ENCODE measurements around the gene ANKRD29.

Gene ANKRD29

DNA sequence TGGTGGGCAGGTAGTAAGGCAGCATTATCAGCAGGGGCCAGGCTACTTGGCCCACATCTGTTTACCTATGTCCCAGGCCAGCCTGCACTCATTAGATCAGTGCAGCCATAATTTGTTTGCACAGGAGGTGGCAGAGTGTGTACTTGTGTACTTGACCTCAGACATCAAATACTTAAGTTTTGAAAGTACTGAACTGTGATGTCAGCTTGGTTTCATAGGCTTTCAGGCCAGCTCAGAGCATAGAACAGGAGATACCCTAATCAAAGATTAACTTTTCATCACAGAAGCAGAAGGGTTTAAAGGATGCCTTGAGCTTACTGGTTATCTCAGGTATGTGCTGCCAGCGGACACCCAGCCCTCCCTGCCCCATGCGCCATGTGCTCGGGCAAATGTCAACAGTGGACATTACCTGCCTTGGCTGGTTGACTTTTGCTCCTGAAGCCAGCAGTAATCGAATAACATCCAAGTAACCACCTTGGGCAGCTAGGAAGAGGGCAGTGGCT is 33.2 kb downstream of the ANKRD29 start (continued):
- TF ChIP-seq, protein P1, sequence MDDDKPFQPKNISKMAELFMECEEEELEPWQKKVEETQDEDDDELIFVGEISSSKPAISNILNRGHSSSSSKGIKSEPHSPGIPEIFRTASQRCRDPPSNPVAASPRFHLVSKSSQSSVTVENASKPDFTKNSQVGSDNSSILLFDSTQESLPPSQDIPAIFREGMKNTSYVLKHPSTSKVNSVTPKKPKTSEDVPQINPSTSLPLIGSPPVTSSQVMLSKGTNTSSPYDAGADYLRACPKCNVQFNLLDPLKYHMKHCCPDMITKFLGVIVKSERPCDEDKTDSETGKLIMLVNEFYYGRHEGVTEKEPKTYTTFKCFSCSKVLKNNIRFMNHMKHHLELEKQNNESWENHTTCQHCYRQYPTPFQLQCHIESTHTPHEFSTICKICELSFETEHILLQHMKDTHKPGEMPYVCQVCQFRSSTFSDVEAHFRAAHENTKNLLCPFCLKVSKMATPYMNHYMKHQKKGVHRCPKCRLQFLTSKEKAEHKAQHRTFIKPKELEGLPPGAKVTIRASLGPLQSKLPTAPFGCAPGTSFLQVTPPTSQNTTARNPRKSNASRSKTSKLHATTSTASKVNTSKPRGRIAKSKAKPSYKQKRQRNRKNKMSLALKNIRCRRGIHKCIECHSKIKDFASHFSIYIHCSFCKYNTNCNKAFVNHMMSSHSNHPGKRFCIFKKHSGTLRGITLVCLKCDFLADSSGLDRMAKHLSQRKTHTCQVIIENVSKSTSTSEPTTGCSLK (tag by site-specific recombination; IDR thresholded peaks at IDR 0.05): no peak
- TF ChIP-seq SP3 (tag by site-specific recombination; IDR thresholded peaks at IDR 0.05): 0 out of 2 replicates have a peak, but pooled peaks have one; percentile 13
- TF ChIP-seq TRIM28 (IDR thresholded peaks at IDR 0.05; ENCODE audit: borderline replicate concordance, low read length): no peak
- TF ChIP-seq KLF9 (tag by site-specific recombination; IDR thresholded peaks at IDR 0.05; ENCODE audit: low read depth): no peak
- no peak for TF ChIP-seq MZF1 (tag by site-specific recombination; IDR thresholded peaks at IDR 0.05; ENCODE audit: borderline replicate concordance)
- no peak for TF ChIP-seq KLF7 (tag by site-specific recombination; IDR thresholded peaks at IDR 0.05; ENCODE audit: borderline replicate concordance)
- no peak for TF ChIP-seq ZNF610 (tag by site-specific recombination; IDR thresholded peaks at IDR 0.05; ENCODE audit: borderline replicate concordance)
- TF ChIP-seq, protein P2, sequence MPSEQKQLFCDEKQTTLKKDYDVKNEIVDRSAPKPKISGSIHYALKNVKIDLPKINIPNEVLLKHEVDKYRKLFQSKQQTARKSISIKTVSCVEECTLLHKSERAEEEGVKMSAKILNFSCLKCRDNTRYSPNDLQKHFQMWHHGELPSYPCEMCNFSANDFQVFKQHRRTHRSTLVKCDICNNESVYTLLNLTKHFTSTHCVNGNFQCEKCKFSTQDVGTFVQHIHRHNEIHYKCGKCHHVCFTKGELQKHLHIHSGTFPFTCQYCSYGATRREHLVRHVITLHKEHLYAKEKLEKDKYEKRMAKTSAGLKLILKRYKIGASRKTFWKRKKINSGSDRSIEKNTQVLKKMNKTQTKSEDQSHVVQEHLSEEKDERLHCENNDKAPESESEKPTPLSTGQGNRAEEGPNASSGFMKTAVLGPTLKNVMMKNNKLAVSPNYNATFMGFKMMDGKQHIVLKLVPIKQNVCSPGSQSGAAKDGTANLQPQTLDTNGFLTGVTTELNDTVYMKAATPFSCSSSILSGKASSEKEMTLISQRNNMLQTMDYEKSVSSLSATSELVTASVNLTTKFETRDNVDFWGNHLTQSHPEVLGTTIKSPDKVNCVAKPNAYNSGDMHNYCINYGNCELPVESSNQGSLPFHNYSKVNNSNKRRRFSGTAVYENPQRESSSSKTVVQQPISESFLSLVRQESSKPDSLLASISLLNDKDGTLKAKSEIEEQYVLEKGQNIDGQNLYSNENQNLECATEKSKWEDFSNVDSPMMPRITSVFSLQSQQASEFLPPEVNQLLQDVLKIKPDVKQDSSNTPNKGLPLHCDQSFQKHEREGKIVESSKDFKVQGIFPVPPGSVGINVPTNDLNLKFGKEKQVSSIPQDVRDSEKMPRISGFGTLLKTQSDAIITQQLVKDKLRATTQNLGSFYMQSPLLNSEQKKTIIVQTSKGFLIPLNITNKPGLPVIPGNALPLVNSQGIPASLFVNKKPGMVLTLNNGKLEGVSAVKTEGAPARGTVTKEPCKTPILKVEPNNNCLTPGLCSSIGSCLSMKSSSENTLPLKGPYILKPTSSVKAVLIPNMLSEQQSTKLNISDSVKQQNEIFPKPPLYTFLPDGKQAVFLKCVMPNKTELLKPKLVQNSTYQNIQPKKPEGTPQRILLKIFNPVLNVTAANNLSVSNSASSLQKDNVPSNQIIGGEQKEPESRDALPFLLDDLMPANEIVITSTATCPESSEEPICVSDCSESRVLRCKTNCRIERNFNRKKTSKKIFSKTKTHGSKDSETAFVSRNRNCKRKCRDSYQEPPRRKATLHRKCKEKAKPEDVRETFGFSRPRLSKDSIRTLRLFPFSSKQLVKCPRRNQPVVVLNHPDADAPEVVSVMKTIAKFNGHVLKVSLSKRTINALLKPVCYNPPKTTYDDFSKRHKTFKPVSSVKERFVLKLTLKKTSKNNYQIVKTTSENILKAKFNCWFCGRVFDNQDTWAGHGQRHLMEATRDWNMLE (tag by site-specific recombination; conservative IDR thresholded peaks at IDR 0.05; ENCODE audit: low read depth): no peak
- TF ChIP-seq ZFHX2 (tag by site-specific recombination; conservative IDR thresholded peaks at IDR 0.05): peak; percentile 53
- TF ChIP-seq ZNF24 (tag by site-specific recombination; IDR thresholded peaks at IDR 0.05): peak; percentile 73; the same call in 1 of the 2 replicates
- TF ChIP-seq ZNF221 (tag by site-specific recombination; IDR thresholded peaks at IDR 0.05; ENCODE audit: borderline replicate concordance): no peak
- no peak for TF ChIP-seq ZNF707 (tag by site-specific recombination; IDR thresholded peaks at IDR 0.05)
- TF ChIP-seq ZNF558 (tag by site-specific recombination; IDR thresholded peaks at IDR 0.05): no peak
- no peak for TF ChIP-seq ZNF426 (tag by site-specific recombination; IDR thresholded peaks at IDR 0.05)
- no peak for TF ChIP-seq ZNF701 (tag by site-specific recombination; IDR thresholded peaks at IDR 0.05)
- no peak for TF ChIP-seq ZNF292 (tag by site-specific recombination; IDR thresholded peaks at IDR 0.05; ENCODE audit: borderline replicate concordance, low read depth)
- TF ChIP-seq ZNF48 (tag by site-specific recombination; IDR thresholded peaks at IDR 0.05): no peak
- peak; percentile 19; the same call in 1 of the 2 replicates for TF ChIP-seq IKZF3 (tag by site-specific recombination; IDR thresholded peaks at IDR 0.05)
- TF ChIP-seq, protein P3, sequence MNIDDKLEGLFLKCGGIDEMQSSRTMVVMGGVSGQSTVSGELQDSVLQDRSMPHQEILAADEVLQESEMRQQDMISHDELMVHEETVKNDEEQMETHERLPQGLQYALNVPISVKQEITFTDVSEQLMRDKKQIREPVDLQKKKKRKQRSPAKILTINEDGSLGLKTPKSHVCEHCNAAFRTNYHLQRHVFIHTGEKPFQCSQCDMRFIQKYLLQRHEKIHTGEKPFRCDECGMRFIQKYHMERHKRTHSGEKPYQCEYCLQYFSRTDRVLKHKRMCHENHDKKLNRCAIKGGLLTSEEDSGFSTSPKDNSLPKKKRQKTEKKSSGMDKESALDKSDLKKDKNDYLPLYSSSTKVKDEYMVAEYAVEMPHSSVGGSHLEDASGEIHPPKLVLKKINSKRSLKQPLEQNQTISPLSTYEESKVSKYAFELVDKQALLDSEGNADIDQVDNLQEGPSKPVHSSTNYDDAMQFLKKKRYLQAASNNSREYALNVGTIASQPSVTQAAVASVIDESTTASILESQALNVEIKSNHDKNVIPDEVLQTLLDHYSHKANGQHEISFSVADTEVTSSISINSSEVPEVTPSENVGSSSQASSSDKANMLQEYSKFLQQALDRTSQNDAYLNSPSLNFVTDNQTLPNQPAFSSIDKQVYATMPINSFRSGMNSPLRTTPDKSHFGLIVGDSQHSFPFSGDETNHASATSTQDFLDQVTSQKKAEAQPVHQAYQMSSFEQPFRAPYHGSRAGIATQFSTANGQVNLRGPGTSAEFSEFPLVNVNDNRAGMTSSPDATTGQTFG (tag by site-specific recombination; IDR thresholded peaks at IDR 0.05; ENCODE audit: borderline replicate concordance): no peak
- no peak for TF ChIP-seq ZNF501 (tag by site-specific recombination; IDR thresholded peaks at IDR 0.05)
- no peak for TF ChIP-seq ZNF155 (tag by site-specific recombination; IDR thresholded peaks at IDR 0.05)
- TF ChIP-seq ZBTB7A (tag by site-specific recombination; IDR thresholded peaks at IDR 0.05; ENCODE audit: low read depth): no peak
- TF ChIP-seq, protein P4, sequence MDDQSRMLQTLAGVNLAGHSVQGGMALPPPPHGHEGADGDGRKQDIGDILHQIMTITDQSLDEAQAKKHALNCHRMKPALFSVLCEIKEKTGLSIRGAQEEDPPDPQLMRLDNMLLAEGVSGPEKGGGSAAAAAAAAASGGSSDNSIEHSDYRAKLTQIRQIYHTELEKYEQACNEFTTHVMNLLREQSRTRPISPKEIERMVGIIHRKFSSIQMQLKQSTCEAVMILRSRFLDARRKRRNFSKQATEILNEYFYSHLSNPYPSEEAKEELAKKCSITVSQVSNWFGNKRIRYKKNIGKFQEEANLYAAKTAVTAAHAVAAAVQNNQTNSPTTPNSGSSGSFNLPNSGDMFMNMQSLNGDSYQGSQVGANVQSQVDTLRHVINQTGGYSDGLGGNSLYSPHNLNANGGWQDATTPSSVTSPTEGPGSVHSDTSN (CRISPR knock-in tag; IDR thresholded peaks at IDR 0.05): no peak
- no peak for TF ChIP-seq ZNF792 (tag by site-specific recombination; IDR thresholded peaks at IDR 0.05)
- TF ChIP-seq ZNF423 (tag by site-specific recombination; IDR thresholded peaks at IDR 0.05): no peak
- TF ChIP-seq, protein P5, sequence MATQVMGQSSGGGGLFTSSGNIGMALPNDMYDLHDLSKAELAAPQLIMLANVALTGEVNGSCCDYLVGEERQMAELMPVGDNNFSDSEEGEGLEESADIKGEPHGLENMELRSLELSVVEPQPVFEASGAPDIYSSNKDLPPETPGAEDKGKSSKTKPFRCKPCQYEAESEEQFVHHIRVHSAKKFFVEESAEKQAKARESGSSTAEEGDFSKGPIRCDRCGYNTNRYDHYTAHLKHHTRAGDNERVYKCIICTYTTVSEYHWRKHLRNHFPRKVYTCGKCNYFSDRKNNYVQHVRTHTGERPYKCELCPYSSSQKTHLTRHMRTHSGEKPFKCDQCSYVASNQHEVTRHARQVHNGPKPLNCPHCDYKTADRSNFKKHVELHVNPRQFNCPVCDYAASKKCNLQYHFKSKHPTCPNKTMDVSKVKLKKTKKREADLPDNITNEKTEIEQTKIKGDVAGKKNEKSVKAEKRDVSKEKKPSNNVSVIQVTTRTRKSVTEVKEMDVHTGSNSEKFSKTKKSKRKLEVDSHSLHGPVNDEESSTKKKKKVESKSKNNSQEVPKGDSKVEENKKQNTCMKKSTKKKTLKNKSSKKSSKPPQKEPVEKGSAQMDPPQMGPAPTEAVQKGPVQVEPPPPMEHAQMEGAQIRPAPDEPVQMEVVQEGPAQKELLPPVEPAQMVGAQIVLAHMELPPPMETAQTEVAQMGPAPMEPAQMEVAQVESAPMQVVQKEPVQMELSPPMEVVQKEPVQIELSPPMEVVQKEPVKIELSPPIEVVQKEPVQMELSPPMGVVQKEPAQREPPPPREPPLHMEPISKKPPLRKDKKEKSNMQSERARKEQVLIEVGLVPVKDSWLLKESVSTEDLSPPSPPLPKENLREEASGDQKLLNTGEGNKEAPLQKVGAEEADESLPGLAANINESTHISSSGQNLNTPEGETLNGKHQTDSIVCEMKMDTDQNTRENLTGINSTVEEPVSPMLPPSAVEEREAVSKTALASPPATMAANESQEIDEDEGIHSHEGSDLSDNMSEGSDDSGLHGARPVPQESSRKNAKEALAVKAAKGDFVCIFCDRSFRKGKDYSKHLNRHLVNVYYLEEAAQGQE (tag by site-specific recombination; IDR thresholded peaks at IDR 0.05): no peak

Data from HEK293 (cell line).